Urothelium cell line (cell line): Measurements from ENCODE around the gene TTL.
"Not testable (repeated sequence)": the region's sequence is repeated elsewhere in the genome, so short reads cannot be mapped to it uniquely, and the experiment has no call there.

Experiments
- DNase-seq: peaks from one replicate; pipeline ENCODE4 v3.0.0; 2011; ENCODE audit warnings: low spot score, mixed read lengths
- FAIRE-seq: peaks from 2 replicates; lab custom pipeline; 2011; peaks lifted over from hg19 to GRCh38; lab: Jason Lieb, UNC

Gene TTL

DNA sequence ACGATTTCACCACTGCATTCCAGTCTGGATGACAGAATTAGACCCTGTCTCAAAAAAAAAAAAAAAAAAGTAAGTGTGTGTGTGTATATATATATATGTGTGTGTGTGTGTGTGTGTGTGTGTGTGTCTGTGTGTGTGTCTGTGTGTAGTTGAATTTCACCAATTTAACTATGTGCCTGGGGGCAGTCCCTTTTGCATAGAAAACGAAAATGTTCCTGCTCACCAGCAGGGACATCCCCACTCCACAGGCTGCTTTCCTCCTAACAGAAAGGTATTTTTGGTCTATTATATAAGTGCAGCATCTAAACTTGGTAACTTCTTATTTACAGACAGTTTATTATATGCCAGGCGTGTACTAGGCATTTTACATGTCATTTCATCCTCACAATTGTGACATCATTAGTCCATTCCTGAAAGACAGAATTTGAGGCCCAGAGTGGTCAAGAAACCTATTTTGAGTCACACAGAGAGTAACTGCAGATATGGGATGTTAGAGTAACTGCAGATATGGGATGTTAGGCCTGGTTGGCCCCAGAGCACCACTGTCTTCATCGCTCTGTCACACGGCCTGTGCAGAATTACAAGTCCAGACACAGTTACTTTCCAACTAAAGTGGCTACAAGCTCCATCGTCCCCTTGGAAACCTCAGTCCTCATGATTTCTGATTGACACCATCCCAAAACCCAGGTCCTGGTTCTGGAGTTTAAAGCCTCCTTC, 9.3 kb upstream of the TTL start:
- FAIRE-seq: no peak
- DNase-seq: no peak

DNA sequence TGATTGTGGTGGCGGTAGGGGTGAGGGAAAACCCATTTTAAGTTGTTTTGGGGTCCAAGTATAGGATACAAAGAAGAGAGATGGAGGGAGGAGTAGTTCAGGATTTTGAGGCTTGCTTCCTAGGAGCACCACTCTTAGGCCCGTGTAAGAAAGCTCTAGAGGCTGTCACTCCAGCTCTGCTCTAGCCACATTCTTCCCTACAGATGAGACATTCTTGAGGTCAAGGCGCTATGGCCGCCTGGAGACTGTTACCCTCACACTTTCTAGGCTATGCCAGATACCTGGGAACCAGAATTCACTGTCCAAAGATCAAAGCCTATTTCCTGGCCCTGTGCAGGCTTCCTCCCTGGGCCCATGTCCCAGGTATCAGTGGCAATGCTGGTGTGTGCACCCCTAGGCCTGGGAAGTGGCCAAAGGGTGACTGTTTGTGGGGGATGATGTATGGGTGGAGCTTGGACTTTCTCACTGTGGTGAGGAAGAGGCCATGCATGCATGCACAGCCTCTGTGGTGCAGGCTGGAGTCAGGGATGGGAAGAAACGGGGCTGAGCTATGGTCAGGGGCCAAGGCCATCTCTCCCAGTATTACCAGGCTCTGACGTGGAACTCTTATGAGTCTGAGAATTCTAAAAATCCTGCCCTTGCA, 7.0 kb upstream of the TTL start:
- no peak for FAIRE-seq
- DNase-seq: no peak

DNA sequence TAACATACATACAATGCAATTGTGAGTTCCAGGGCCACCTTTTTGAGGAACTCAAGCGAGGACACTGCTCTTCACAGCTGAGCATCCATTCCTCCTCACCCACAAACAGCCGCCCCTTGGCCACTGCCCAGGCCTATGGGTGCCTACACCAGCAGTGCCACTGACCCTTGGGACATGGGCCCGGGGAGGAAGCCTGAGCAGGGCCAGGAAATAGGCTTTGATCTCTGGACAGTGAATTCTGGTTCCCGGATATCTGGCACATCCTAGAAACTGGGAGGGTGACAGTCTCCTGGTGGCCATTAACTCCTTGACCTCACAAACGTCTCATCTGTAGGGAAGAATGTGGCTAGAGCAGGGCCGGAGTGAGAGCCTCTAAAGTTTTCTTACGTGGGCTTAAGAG, 5.5 kb upstream of the TTL start:
- no peak for DNase-seq
- no peak for FAIRE-seq

- no peak for FAIRE-seq
- peak; percentile 41 for DNase-seq
Observed at GRCh38 chr2:112480530-112481049, 1.4 kb upstream of the TTL start.

GRCh38 chr2:112481050-112481527, 867 bp upstream of the TTL start:
- DNase-seq (peak; percentile 95), FAIRE-seq (peak; percentile 42)

GRCh38 chr2:112482309-112483041, 519 bp downstream of the TTL start:
- FAIRE-seq (no peak), DNase-seq (peak; percentile 70)

GRCh38 chr2:112483042-112483473, 1.1 kb downstream of the TTL start:
- no peak for FAIRE-seq
- DNase-seq: peak; percentile 75

- DNase-seq (no peak), FAIRE-seq (no peak)
Observed at GRCh38 chr2:112483831-112484230, 1.9 kb downstream of the TTL start.

GRCh38 chr2:112485849-112486248, 3.9 kb downstream of the TTL start:
- FAIRE-seq: no peak
- DNase-seq: no peak

DNA sequence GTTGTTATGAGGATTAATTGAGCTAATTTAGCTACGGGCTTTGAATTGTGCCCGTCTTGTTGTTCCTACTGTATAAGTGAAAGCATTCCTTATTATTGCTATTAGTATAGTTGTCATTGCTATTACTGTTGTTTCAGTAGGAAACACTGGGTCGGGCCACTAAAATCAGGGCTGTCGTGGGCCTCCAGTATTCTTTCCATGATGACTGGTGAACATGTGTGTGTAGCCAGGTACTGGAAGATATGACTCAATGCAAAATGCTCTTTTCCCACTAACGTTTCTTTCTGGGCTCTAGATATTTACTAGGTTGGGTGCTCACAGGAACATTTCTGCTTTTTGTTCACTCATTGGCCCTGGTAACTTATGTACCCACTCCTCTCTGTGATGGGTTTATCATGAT, 4.9 kb downstream of the TTL start:
- no peak for FAIRE-seq
- no peak for DNase-seq

DNA sequence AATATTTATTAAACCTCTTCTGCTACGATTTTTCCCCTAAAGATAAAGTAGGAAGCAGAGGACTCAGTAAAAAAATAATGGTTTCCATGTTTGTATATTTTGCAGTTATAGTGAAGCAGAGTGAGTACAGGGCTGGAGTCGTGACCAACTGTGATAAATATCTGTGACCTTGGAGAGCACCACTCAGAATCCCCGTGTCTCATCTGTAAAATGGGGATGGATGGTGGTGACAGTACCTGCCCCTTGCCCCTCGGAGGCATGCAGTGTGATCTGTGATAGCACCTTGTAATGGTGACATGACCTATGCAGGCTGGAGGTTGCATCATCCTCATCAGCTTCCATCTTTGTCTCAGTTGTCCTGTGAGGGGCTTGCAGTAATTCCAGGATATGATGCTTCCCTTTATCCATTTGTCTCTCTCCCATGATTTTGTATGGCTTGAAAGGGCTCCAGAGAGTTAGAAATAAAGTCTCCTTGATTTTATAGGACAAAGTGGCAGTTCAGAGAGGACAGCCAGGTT, 5.5 kb downstream of the TTL start:
- FAIRE-seq (no peak), DNase-seq (no peak)

- DNase-seq (no peak), FAIRE-seq (no peak)
Observed at GRCh38 chr2:112488201-112488600, 6.2 kb downstream of the TTL start.

GRCh38 chr2:112491946-112492345, 10.0 kb downstream of the TTL start:
- DNase-seq: no peak
- FAIRE-seq: no peak

- no peak for FAIRE-seq
- DNase-seq: no peak
Observed at GRCh38 chr2:112493048-112493447, 11.1 kb downstream of the TTL start.

DNA sequence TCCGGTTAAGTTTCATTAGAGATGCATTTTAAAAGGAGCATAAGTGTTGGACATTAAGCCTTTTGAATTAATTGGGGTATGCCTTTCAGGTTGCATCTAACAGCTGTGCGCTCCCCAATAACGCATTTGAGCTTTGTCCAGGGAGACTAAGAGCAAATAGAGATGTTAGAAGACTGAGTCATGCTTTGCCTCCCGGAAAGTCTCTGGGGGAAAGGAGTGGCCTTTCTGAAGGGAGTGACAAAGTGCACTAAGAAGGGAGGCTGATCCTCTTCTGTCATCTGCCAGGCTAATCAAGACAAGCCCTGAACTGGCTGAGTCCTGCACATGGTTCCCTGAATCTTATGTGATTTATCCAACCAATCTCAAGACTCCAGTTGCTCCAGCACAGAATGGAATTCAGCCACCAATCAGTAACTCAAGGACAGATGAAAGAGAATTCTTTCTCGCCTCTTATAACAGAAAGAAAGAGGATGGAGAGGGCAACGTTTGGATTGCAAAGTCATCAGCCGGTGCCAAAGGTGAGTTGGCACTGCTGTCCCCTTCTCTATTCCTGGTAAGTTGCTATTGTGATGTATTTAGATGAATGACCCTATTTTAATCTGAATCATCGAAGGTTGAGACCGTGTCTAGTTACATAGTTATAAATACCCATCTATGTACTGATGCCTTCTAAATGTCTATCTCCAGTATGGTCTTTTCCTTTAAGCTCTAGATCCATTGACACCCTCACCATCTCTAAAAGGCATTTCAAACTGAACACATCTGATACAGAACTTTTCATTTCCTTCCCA, 12.1 kb downstream of the TTL start:
- FAIRE-seq: no peak
- DNase-seq: peak; percentile 60

DNA sequence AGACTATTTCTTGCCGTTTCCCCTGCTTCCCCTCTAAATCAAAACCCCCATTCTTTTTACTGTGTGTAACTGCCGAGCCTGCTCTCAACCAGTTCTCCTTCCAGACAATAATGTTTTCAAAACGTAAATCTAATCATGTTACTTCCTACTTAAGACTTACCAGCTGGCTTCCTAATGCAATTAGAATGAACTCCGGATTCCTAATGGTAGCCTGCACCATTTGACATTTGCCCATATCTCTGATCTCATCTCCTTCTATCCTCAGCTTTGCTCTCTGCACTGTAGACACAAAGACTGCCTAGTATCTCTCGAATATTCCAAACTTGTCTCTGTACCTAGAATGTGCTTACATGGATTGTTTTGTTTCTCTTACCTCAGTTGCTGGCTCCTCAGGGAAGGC, 12.9 kb downstream of the TTL start:
- FAIRE-seq: no peak

DNA sequence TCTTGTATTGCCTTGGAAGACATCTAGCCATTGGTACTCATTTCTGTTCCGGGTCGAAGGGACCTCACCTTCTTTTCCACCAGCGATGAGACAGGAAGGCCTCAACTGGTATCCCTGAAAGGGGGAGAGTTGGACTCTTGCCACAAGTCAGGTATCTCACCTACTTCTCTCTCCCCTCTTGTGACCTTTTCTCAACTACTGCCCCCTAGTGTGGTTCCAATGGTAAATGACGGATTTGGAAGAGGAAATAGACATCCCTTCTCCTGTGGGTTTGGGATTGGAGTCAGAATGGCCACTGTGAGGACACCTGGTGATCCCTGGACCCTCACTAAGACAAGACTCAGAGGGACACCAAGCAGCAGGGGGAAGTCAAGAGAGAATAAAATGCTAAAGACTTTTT, 13.9 kb downstream of the TTL start:
- not testable (repeated sequence) for DNase-seq, FAIRE-seq

More for the DNA sequence above, 12.9 kb downstream of the TTL start:
- no peak for DNase-seq

GRCh38 chr2:112500850-112501484, 19.0 kb downstream of the TTL start:
- not testable (repeated sequence) for DNase-seq, FAIRE-seq

DNA sequence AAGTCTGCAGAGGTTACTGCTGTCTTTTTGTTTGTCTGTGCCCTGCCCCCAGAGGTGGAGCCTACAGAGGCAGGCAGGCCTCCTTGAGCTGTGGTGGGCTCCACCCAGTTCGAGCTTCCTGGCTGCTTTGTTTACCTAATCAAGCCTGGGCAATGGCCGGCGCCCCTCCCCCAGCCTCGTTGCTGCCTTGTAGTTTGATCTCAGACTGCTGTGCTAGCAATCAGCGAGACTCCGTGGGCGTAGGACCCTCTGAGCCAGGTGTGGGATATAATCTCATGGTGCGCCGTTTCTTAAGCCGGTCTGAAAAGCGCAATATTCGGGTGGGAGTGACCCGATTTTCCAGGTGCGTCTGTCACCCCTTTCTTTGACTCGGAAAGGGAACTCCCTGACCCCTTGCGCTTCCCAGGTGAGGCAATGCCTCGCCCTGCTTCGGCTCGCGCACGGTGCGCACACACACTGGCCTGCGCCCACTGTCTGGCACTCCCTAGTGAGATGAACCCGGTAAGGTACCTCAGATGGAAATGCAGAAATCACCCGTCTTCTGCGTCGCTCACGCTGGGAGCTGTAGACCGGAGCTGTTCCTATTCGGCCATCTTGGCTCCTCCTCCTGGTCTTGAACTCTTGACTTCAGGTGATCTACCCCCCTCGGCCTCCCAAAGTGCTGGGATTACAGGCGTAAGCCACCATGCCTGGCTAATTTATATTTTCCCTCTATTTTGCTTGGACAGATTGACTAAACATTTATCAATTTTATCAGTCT, 27.5 kb downstream of the TTL start:
- not testable (repeated sequence) for FAIRE-seq, DNase-seq
